H1 (cell line): ENCODE measurements around the gene POLR1B. TPM values are rescaled to one million over a fixed set of nuclear protein-coding genes. Genes with fewer than 3 reads are reported as not detected.
A peak's percentile ranks its signal among the peaks of the same experiment; 100 is the strongest.

ENCODE experiments used
- CTCF ChIA-PET: fragments of 300-600 bp; sonication (Branson Sonifier 250); formaldehyde crosslinking; loops from one replicate; lab custom pipeline; 2021; ENCODE audit not compliant: partially characterized antibody; lab: Charles Lee
- POLR2A ChIA-PET: fragments of 300-600 bp; sonication (Branson Sonifier 250); formaldehyde crosslinking; loops from one replicate; lab custom pipeline; 2021; ENCODE audit warnings: inconsistent platforms; ENCODE audit not compliant: partially characterized antibody; lab: Charles Lee
- DNase-seq, 2 experiments: peaks; one replicate each; pipeline versions ENCODE4 v3.0.0 to v3.0.0-alpha.2; 2010 to 2022; ENCODE audit warnings: low spot score in 2 of 2, low read depth in 1 of 2, mixed read lengths in 1 of 2
- FAIRE-seq: peaks from 2 replicates; lab custom pipeline; 2011; peaks lifted over from hg19 to GRCh38; lab: Jason Lieb, UNC
- H2AFZ ChIP-seq: 2 replicates; pipeline ENCODE4 v1.8.1; 2012; ENCODE audit warnings: low read length, inconsistent platforms
- H2AK5ac ChIP-seq: 2 replicates; pipeline ENCODE4 v1.6.1; 2013; ENCODE audit warnings: low read depth, low read length
- H2BK120ac ChIP-seq: replicated peaks from 2 replicates; pipeline ENCODE3; 2013; ENCODE audit warnings: low read depth, low read length, inconsistent platforms
- H2BK12ac ChIP-seq: 2 replicates; pipeline ENCODE4 v1.6.1; 2013; ENCODE audit warnings: low read depth, low read length
- H2BK15ac ChIP-seq: 2 replicates; pipeline ENCODE4 v1.6.1; 2013; ENCODE audit warnings: low read length
- H2BK20ac ChIP-seq: 2 replicates; pipeline ENCODE4 v1.6.1; 2013; ENCODE audit warnings: low read length
- H2BK5ac ChIP-seq: 2 replicates; pipeline ENCODE4 v1.6.1; 2013; ENCODE audit warnings: low read depth, low read length
- H3K14ac ChIP-seq: 2 replicates; pipeline ENCODE4 v1.6.1; 2013; ENCODE audit warnings: inconsistent platforms; ENCODE audit not compliant: insufficient read length
- H3K18ac ChIP-seq: 2 replicates; pipeline ENCODE4 v1.6.1; 2013; ENCODE audit warnings: low read length; ENCODE audit errors: extremely low read depth
- H3K23ac ChIP-seq: 2 replicates; pipeline ENCODE4 v1.6.1; 2013; ENCODE audit warnings: inconsistent platforms; ENCODE audit not compliant: insufficient read length
- H3K23me2 ChIP-seq: 2 replicates; pipeline ENCODE4 v1.6.1; 2013; ENCODE audit warnings: low read depth, low read length
- H3K27ac ChIP-seq: 2 replicates; pipeline ENCODE4 v1.6.1; 2011; ENCODE audit warnings: low read depth, low read length, inconsistent platforms
- H3K27me3 ChIP-seq, 4 experiments: replicated peaks in 1 of 4; 1 replicate in 1 of 4; 2 replicates in 3 of 4; pipeline versions ENCODE4 v1.6.1 to v1.8.1; 2011 to 2013; ENCODE audit warnings: low read length in 3 of 4, mild to moderate bottlenecking in 3 of 4, inconsistent platforms in 2 of 4, mixed read lengths in 2 of 4, moderate library complexity in 1 of 4; ENCODE audit not compliant: control insufficient read depth in 3 of 4, insufficient read depth in 3 of 4; ENCODE audit errors: extremely low read depth in 1 of 4
- H3K36me3 ChIP-seq, 4 experiments: 2 replicates each; pipeline versions ENCODE4 v1.6.1 to v1.8.1; 2011 to 2013; ENCODE audit warnings: mild to moderate bottlenecking in 4 of 4, low read length in 3 of 4, moderate library complexity in 2 of 4, control low read depth in 1 of 4, inconsistent platforms in 1 of 4; ENCODE audit not compliant: insufficient read depth in 4 of 4, control insufficient read depth in 2 of 4
- H3K4ac ChIP-seq: replicated peaks from 2 replicates; pipeline ENCODE3; 2013; ENCODE audit warnings: low read length, low read depth, mixed read lengths, inconsistent platforms; ENCODE audit not compliant: insufficient read length
- H3K4me1 ChIP-seq, 4 experiments: replicated peaks in 1 of 4; 1 replicate in 1 of 4; 2 replicates in 3 of 4; pipeline versions ENCODE4 v1.6.1 to v1.8.1; 2011 to 2013; ENCODE audit warnings: low read length in 3 of 4, inconsistent platforms in 2 of 4, mixed read lengths in 1 of 4; ENCODE audit not compliant: insufficient read depth in 4 of 4, control insufficient read depth in 3 of 4
- H3K4me2 ChIP-seq, 2 experiments: 2 replicates each; pipeline versions ENCODE4 v1.6.1 to v1.8.1; 2011 to 2013; ENCODE audit warnings: low read depth in 2 of 2, low read length in 2 of 2, control low read depth in 1 of 2, inconsistent platforms in 1 of 2, mild to moderate bottlenecking in 1 of 2; ENCODE audit not compliant: insufficient read depth in 1 of 2
- H3K4me3 ChIP-seq, 4 experiments: fragments of 200-600, 300-600 bp in 1 of 4; sonication (generic), shearing (Covaris generic), sonication (Bioruptor Twin) in 1 of 4; 2 replicates each; pipeline versions ENCODE4 v1.5.1 to v1.8.1; 2011 to 2016; ENCODE audit warnings: low read length in 4 of 4, low read depth in 3 of 4, control low read depth in 2 of 4, inconsistent platforms in 2 of 4, mild to moderate bottlenecking in 2 of 4, mixed read lengths in 1 of 4, moderate library complexity in 1 of 4; ENCODE audit not compliant: insufficient read depth in 2 of 4; ENCODE audit errors: extremely low read depth in 1 of 4
- H3K56ac ChIP-seq: replicated peaks from 2 replicates; pipeline ENCODE3; 2013; ENCODE audit warnings: low read depth, mild to moderate bottlenecking, mixed read lengths, low read length, inconsistent platforms; ENCODE audit not compliant: insufficient read length
- H3K79me1 ChIP-seq: 2 replicates; pipeline ENCODE4 v1.6.1; 2013; ENCODE audit warnings: low read depth, low read length, control low read depth
- H3K79me2 ChIP-seq, 2 experiments: 2 replicates each; pipeline versions ENCODE4 v1.6.1 to v1.8.1; 2012 to 2013; ENCODE audit warnings: low read length in 2 of 2, mild to moderate bottlenecking in 2 of 2, inconsistent platforms in 1 of 2; ENCODE audit not compliant: insufficient read depth in 2 of 2, control insufficient read depth in 1 of 2
- H3K9ac ChIP-seq, 4 experiments: replicated peaks in 1 of 4; 1 replicate in 1 of 4; 2 replicates in 3 of 4; pipeline versions ENCODE4 v1.6.1 to v1.8.1; 2011 to 2013; ENCODE audit warnings: low read depth in 3 of 4, low read length in 3 of 4, control low read depth in 2 of 4, mild to moderate bottlenecking in 2 of 4, moderate library complexity in 2 of 4, inconsistent platforms in 1 of 4; ENCODE audit errors: extremely low read depth in 1 of 4
- H3K9me3 ChIP-seq, 2 experiments: 2 replicates each; pipeline versions ENCODE4 v1.6.1 to v1.8.1; 2012 to 2013; ENCODE audit warnings: mild to moderate bottlenecking in 2 of 2, moderate library complexity in 2 of 2, control low read depth in 1 of 2, inconsistent platforms in 1 of 2, low read depth in 1 of 2, low read length in 1 of 2, mixed read lengths in 1 of 2; ENCODE audit not compliant: insufficient read depth in 2 of 2
- H4K20me1 ChIP-seq, 2 experiments: replicated peaks in 1 of 2; 2 replicates each; pipeline versions ENCODE3 to v1.8.1; 2011 to 2013; ENCODE audit warnings: inconsistent platforms in 2 of 2, low read length in 2 of 2, mild to moderate bottlenecking in 1 of 2; ENCODE audit not compliant: insufficient read depth in 2 of 2, control insufficient read depth in 1 of 2
- H4K5ac ChIP-seq: 2 replicates; pipeline ENCODE4 v1.6.1; 2013; ENCODE audit warnings: low read length, low read depth, mixed read lengths, inconsistent platforms; ENCODE audit not compliant: insufficient read length
- H4K8ac ChIP-seq: 2 replicates; pipeline ENCODE4 v1.8.0; 2013; ENCODE audit warnings: mild to moderate bottlenecking, moderate library complexity, low read length, inconsistent platforms; ENCODE audit not compliant: insufficient read depth; ENCODE audit errors: extremely low read depth
- H4K91ac ChIP-seq: replicated peaks from 2 replicates; pipeline ENCODE3; 2013; ENCODE audit warnings: low read length, mixed read lengths, inconsistent platforms; ENCODE audit not compliant: insufficient read length
- CHD2 ChIP-seq: IDR thresholded peaks from 2 replicates; pipeline ENCODE4 v1.6.1; 2012; ENCODE audit warnings: low read length, improper control_type of control experiment
- KDM1A ChIP-seq: fragments of 200-600, 300-600 bp; sonication (generic); IDR thresholded peaks from 2 replicates; pipeline ENCODE4 v1.7.1; 2016; ENCODE audit warnings: mild to moderate bottlenecking, low read length, borderline replicate concordance
- RAD21 ChIP-seq, 2 experiments: IDR thresholded peaks in 1 of 2; conservative IDR thresholded peaks in 1 of 2; 2 replicates each; pipeline ENCODE4 v1.6.1; 2011; ENCODE audit warnings: low read depth in 2 of 2, low read length in 2 of 2, improper control_type of control experiment in 1 of 2, inconsistent platforms in 1 of 2, mild to moderate bottlenecking in 1 of 2, moderate library complexity in 1 of 2
- RNF2 ChIP-seq: fragments of 200-900, 300-1000 bp; sonication (generic); IDR thresholded peaks from 2 replicates; pipeline ENCODE4 v1.7.1; 2016; ENCODE audit warnings: borderline replicate concordance, low read depth, mild to moderate bottlenecking, antibody characterized with exemption, low read length; ENCODE audit not compliant: poor library complexity, severe bottlenecking; ENCODE audit errors: missing control alignments
- SIX5 ChIP-seq: IDR thresholded peaks from 2 replicates; pipeline ENCODE4 v1.6.1; 2011; ENCODE audit warnings: mild to moderate bottlenecking, low read depth, low read length
- SRF ChIP-seq: IDR thresholded peaks from 2 replicates; pipeline ENCODE4 v1.6.1; 2011; ENCODE audit warnings: mild to moderate bottlenecking, low read depth, low read length, moderate library complexity
- ZNF274 ChIP-seq: IDR thresholded peaks from 2 replicates; pipeline ENCODE4 v1.7.0; 2012; ENCODE audit warnings: low read length, borderline replicate concordance; ENCODE audit errors: extremely low read depth
- WGBS, 2 experiments: shearing (Covaris generic) in 1 of 2; methylation state at CpG; one replicate each; pipeline versions ENCODE4 v1.1.6 to v1.1.7; 2013 to 2015; ENCODE audit warnings: low lambda C conversion rate in 2 of 2, mixed read lengths in 2 of 2, inconsistent platforms in 1 of 2, low coverage in 1 of 2, missing lambda C conversion rate in 1 of 2; ENCODE audit not compliant: insufficient replicate concordance in 2 of 2, insufficient coverage in 1 of 2, insufficient read length in 1 of 2; ENCODE audit errors: extremely low coverage in 1 of 2, missing lambda C conversion rate in 1 of 2; 5-methylcytosine and 5-hydroxymethylcytosine counted together
- polyA plus RNA-seq, 7 experiments: library from polyadenylated mRNA; depleted of rRNA in 3 of 7; stranded (reverse) in 5 of 7; unstranded in 2 of 7; fragments of >200 nt in 5 of 7; fragments of 200-250 nt in 2 of 7; gene quantifications; 1 replicate in 5 of 7; 2 replicates in 1 of 7; 4 replicates in 1 of 7; pipeline versions ENCODE4 v1.2.1 to v1.2.3, GENCODE V29; 2011 to 2013; ENCODE audit warnings: missing spikeins in 2 of 7, mixed read lengths in 2 of 7
- total RNA-seq: library from RNA; stranded (reverse); fragmentation: NEBNext Ultra II Directional; extraction: Animal tissue kit (Norgen Biotek cat#: 25700); gene quantifications from 2 replicates; pipeline ENCODE4 v1.2.1, GENCODE V29; 2021

The POLR1B gene
- total and polyA plus RNA-seq, 2 of the 8 experiments (the other 6 are each of a cell fraction or from before 2014, with no cell fraction given), result 24.3 to 69.4 TPM

DNA sequence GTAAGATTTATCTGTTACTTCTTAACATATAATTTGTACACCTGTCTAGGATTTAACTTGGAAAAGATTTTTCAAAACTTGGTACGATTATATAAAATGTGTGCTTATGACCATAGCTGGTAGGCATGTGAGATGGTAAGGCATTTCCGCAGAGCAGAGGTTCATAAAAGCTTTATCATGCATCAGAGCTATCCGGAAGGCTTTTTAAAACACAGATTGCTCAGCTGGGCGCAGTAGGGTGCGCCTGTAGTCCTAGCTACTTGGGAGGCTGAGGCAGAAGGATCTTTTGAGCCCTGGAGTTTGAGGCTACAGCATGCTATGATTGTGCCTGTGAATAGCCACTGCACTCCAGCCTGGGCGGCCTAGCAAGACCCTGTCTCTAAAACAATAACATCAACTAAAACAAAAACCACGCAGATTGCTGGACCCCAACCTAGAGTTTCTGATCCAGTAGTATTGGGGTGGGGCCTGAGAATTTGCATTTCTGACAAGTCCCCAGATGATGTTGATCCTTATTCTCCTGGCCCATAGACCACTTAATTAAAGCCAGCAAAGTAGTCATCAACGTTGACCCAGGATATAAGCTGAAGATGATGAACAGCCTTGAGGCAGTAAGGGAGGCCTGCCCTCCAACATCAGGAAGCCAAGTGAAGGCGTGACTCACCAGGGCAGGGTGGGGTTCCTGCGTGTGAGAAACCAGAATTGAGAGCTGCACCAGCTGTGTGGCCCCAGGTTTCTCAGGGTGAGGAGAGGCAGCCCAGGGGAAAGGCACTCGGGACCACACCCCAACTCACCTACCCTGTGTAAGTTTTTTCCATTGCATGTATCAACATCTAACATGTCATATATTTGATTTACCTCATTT lies 81.9 kb downstream of the POLR1B start:
- ChIA-PET POLR2A (no interaction called here), CTCF (interaction anchor here (1.0 to 10.5 kb wide), 8 partner anchors 13 to 126 kb away, joined by 3 to 185 read pairs (median 28); partner anchors contain the start of gene NT5DC4)
- Histone ChIP-seq H2BK12ac (no peak overlapping the region), H3K4me1 (no peaks in the 10 kb centered on the region), H2BK5ac (no peak overlapping the region), H3K18ac (no peak overlapping the region), H2BK120ac (peak overlapping the region; percentile 41), H3K4me2 (no peak overlapping the region), H3K9ac (no peak overlapping the region), H2AK5ac (no peak overlapping the region), H4K20me1 (no peaks in the 10 kb centered on the region), H3K23me2 (peaks cover 1% of the 10 kb centered on the region; the same call in 1 of the 2 replicates), H3K36me3 (no peaks in the 10 kb centered on the region), H2BK15ac (no peak overlapping the region), H3K14ac (no peak overlapping the region), H3K27me3 (no peaks in the 10 kb centered on the region), H3K56ac (no peak overlapping the region), H3K79me1 (no peaks in the 10 kb centered on the region), H2AFZ (no peak overlapping the region), H4K91ac (no peak overlapping the region), H3K4me3 (no peak overlapping the region), H2BK20ac (no peak overlapping the region), H4K8ac (no peak overlapping the region), H4K5ac (no peak overlapping the region), H3K23ac (no peak overlapping the region), H3K79me2 (no peaks in the 10 kb centered on the region), H3K4ac (no peak overlapping the region), H3K9me3 (no peaks in the 10 kb centered on the region), H3K27ac (no peak overlapping the region)
- no peak for FAIRE-seq
- 92% methylated on average over 11 of the region's 11 CpGs; no CpG with 5 or more reads in 1 of the 2 experiments for WGBS, 2 experiments
- no peak for DNase-seq
- TF ChIP-seq CHD2 (no peak), ZNF274 (no peak), SRF (no peak), RAD21 (IDR thresholded peaks at IDR 0.05 in 1 of 2, conservative IDR thresholded peaks at IDR 0.05 in 1 of 2; ENCODE audit: low read depth in 2 of 2, low read length in 2 of 2) (no peak), RNF2 (no peak), SIX5 (no peak), KDM1A (no peak)
